Measurements from ENCODE around the gene INSIG1. TPM values are rescaled to one million over a fixed set of nuclear protein-coding genes. Genes with fewer than 3 reads are reported as not detected.

INSIG1 gene
- total RNA-seq, 1 experiment from 2014 or later = 92.6 TPM

DNA sequence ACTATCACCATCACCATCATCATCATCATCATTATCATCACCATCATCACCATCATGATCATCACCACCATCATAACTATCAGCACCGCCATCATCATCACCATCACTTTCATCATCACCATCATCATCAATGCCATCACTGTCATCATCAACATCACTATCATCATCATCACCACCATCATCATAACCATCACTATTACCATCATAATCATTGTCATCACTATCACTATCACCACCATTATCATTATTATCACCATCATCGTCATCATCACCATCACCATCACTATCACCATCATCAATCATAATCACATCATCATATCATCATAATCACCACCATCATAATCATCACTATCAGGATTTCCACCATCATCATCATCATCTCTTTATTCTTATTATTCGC is 20.6 kb downstream of the INSIG1 start:
- Histone ChIP-seq H3K4me3 (ENCODE audit: low read depth in 2 of 2, low read length in 2 of 2) (no peak overlapping the region), H3K27me3 (ENCODE audit: control insufficient read depth, insufficient read depth, low read length) (no peaks in the 10 kb centered on the region), H3K27ac (ENCODE audit: low read length) (no peak overlapping the region), H3K9me3 (ENCODE audit: control insufficient read depth, insufficient read depth, low read depth, low read length) (no peaks in the 10 kb centered on the region), H3K4me1 (ENCODE audit: control insufficient read depth, insufficient read depth, low read length) (no peaks in the 10 kb centered on the region), H3K36me3 (ENCODE audit: control insufficient read depth, insufficient read depth, low read length) (no peaks in the 10 kb centered on the region)
- TF ChIP-seq, protein P1, sequence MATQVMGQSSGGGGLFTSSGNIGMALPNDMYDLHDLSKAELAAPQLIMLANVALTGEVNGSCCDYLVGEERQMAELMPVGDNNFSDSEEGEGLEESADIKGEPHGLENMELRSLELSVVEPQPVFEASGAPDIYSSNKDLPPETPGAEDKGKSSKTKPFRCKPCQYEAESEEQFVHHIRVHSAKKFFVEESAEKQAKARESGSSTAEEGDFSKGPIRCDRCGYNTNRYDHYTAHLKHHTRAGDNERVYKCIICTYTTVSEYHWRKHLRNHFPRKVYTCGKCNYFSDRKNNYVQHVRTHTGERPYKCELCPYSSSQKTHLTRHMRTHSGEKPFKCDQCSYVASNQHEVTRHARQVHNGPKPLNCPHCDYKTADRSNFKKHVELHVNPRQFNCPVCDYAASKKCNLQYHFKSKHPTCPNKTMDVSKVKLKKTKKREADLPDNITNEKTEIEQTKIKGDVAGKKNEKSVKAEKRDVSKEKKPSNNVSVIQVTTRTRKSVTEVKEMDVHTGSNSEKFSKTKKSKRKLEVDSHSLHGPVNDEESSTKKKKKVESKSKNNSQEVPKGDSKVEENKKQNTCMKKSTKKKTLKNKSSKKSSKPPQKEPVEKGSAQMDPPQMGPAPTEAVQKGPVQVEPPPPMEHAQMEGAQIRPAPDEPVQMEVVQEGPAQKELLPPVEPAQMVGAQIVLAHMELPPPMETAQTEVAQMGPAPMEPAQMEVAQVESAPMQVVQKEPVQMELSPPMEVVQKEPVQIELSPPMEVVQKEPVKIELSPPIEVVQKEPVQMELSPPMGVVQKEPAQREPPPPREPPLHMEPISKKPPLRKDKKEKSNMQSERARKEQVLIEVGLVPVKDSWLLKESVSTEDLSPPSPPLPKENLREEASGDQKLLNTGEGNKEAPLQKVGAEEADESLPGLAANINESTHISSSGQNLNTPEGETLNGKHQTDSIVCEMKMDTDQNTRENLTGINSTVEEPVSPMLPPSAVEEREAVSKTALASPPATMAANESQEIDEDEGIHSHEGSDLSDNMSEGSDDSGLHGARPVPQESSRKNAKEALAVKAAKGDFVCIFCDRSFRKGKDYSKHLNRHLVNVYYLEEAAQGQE (IDR thresholded peaks at IDR 0.05; ENCODE audit: insufficient read depth in 1 of 2, low read depth in 2 of 2, low read length in 1 of 2) = no peak
- no peak for TF ChIP-seq TCF7L2 (IDR thresholded peaks at IDR 0.05; ENCODE audit: low read depth, low read length)
- TF ChIP-seq, protein P2, sequence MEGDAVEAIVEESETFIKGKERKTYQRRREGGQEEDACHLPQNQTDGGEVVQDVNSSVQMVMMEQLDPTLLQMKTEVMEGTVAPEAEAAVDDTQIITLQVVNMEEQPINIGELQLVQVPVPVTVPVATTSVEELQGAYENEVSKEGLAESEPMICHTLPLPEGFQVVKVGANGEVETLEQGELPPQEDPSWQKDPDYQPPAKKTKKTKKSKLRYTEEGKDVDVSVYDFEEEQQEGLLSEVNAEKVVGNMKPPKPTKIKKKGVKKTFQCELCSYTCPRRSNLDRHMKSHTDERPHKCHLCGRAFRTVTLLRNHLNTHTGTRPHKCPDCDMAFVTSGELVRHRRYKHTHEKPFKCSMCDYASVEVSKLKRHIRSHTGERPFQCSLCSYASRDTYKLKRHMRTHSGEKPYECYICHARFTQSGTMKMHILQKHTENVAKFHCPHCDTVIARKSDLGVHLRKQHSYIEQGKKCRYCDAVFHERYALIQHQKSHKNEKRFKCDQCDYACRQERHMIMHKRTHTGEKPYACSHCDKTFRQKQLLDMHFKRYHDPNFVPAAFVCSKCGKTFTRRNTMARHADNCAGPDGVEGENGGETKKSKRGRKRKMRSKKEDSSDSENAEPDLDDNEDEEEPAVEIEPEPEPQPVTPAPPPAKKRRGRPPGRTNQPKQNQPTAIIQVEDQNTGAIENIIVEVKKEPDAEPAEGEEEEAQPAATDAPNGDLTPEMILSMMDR (IDR thresholded peaks at IDR 0.05) = no peak
- TF ChIP-seq POLR2AphosphoS5 (IDR thresholded peaks at IDR 0.05; ENCODE audit: low read depth, low read length) = no peak
- TF ChIP-seq SIN3A (IDR thresholded peaks at IDR 0.05; ENCODE audit: borderline replicate concordance, insufficient read depth, low read depth, low read length) = no peak
- no TSS peak for BruUV-seq (replicated peaks)
- ATAC-seq (no peak), DNase-seq (ENCODE audit: low read depth, low spot score) (no peak)
- in situ Hi-C loops (cut with HindIII; ENCODE audit: low pct_unique_long_range_greater_than_20kb, low sequenced_read_pairs) (no loop called here), intact Hi-C loops (cut with micrococcal nuclease; ENCODE audit: unreplicated experiment) (no loop called here)
- ChIA-PET CTCF (no interaction called here), POLR2A (no interaction called here)

- ChIA-PET POLR2A (no interaction called here), CTCF (no interaction called here)
- no peak overlapping the region for H3K4me3 ChIP-seq (ENCODE audit: low read depth in 2 of 2, low read length in 2 of 2)
- ATAC-seq (no peak), DNase-seq (ENCODE audit: low read depth, low spot score) (no peak)
- in situ Hi-C loops (cut with HindIII; ENCODE audit: low pct_unique_long_range_greater_than_20kb, low sequenced_read_pairs) = no loop called here
- TF ChIP-seq SIN3A (IDR thresholded peaks at IDR 0.05; ENCODE audit: borderline replicate concordance, insufficient read depth, low read depth, low read length) = no peak
- no peak for TF ChIP-seq POLR2AphosphoS5 (IDR thresholded peaks at IDR 0.05; ENCODE audit: low read depth, low read length)
- TF ChIP-seq, protein P2 (IDR thresholded peaks at IDR 0.05) = no peak
- TF ChIP-seq TCF7L2 (IDR thresholded peaks at IDR 0.05; ENCODE audit: low read depth, low read length) = no peak
- TF ChIP-seq, protein P1 (IDR thresholded peaks at IDR 0.05; ENCODE audit: insufficient read depth in 1 of 2, low read depth in 2 of 2, low read length in 1 of 2) = no peak
- intact Hi-C loops (cut with micrococcal nuclease; ENCODE audit: unreplicated experiment) = no loop called here
- no peak overlapping the region for H3K27ac ChIP-seq (ENCODE audit: low read length)
- no TSS peak for BruUV-seq (replicated peaks)
- H3K27me3 ChIP-seq (ENCODE audit: control insufficient read depth, insufficient read depth, low read length) = peaks cover 3% of the 10 kb centered on the region; the same call in 1 of the 2 replicates
- no peaks in the 10 kb centered on the region for H3K4me1 ChIP-seq (ENCODE audit: control insufficient read depth, insufficient read depth, low read length)
- no peaks in the 10 kb centered on the region for H3K36me3 ChIP-seq (ENCODE audit: control insufficient read depth, insufficient read depth, low read length)
- H3K9me3 ChIP-seq (ENCODE audit: control insufficient read depth, insufficient read depth, low read depth, low read length) = no peaks in the 10 kb centered on the region
Measured at GRCh38 chr7:155322530-155322929, 24.9 kb downstream of the INSIG1 start.
